Measurements from ENCODE around the gene MAPKAPK2.

MAPKAPK2 gene

DNA sequence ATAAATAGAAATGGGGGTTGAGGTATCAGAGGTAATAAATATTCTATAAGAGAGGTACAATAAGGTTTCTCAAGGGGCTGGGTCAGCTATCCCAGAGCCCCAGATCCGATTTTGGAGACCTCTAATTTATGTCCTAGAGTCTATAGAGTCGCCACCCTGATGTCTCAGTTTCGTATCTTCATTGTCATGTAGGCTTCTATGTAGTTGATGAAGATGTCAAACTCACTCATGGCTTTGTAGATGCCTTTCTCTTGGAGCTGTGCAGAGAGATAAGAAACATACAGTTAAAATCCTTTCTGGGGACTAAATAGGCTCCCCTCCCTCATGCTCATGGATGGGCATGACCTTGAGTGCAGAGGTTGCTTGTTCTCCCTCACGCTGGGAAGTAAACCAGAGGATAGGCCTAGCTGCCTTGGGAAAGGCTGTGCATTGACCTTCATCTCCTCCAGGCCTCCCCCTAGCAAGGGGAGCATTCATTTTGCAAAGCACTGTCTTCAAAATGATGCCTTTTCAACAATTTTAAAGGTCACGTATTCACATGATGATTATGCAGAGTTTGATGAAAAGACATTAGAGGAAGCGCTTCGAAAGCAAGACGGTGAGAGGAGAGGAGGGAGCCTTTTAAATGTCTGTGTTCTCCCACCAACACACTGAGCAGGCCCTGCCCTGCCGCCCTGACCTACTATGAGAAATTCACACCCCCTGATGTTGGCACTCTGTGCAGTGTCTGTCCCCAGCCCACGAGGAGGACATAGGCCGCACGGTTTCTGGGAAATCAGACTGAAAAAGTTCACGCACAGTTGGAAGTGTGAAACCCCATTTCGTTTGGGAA lies 84.0 kb downstream of the MAPKAPK2 start:
- ChIA-PET CTCF (interaction anchor here (0.8 to 16.5 kb wide), 18 partner anchors 9 to 223 kb away, joined by 3 to 288 read pairs (median 6); no protein-coding TSS in a partner anchor), POLR2A (interaction anchor here (1.1 to 1.5 kb wide), 2 partner anchors 16 to 29 kb away, joined by 4 to 6 read pairs; no protein-coding TSS in a partner anchor)
- TF ChIP-seq, protein P1, sequence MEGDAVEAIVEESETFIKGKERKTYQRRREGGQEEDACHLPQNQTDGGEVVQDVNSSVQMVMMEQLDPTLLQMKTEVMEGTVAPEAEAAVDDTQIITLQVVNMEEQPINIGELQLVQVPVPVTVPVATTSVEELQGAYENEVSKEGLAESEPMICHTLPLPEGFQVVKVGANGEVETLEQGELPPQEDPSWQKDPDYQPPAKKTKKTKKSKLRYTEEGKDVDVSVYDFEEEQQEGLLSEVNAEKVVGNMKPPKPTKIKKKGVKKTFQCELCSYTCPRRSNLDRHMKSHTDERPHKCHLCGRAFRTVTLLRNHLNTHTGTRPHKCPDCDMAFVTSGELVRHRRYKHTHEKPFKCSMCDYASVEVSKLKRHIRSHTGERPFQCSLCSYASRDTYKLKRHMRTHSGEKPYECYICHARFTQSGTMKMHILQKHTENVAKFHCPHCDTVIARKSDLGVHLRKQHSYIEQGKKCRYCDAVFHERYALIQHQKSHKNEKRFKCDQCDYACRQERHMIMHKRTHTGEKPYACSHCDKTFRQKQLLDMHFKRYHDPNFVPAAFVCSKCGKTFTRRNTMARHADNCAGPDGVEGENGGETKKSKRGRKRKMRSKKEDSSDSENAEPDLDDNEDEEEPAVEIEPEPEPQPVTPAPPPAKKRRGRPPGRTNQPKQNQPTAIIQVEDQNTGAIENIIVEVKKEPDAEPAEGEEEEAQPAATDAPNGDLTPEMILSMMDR (IDR thresholded peaks at IDR 0.05; ENCODE audit: control extremely low read depth, extremely low read depth, low read depth, missing control alignments), result no peak
- no peak for DNase-seq (ENCODE audit: extremely low spot score)

DNA sequence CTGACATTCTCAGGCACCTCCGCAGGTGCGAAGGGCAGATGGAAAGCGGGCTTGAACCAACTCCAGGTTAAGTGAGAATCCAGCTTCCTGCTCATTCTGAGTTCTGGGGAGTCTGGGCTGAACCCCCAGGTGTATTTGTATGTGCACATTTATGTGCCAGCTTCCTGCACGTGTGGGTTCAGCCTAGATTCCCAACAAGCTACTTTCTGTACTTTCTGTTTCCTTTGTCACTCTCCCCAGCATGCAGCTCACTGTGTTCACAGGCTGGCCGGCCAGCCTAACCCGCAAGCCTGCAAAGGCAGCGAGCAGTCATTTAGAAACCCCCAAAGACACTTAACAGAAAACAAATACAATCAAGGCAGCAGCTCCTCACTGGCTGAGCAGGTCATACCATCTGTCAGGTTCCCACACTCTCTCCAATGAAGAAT lies 84.6 kb downstream of the MAPKAPK2 start:
- ChIA-PET POLR2A (interaction anchor here (0.6 to 1.5 kb wide), 2 partner anchors 25 to 30 kb away, joined by 3 to 6 read pairs; no protein-coding TSS in a partner anchor), CTCF (interaction anchor here (0.8 to 16.5 kb wide), 13 partner anchors 8 to 224 kb away, joined by 3 to 288 read pairs (median 9); no protein-coding TSS in a partner anchor)
- DNase-seq (ENCODE audit: extremely low spot score), result peak; percentile 81

DNA sequence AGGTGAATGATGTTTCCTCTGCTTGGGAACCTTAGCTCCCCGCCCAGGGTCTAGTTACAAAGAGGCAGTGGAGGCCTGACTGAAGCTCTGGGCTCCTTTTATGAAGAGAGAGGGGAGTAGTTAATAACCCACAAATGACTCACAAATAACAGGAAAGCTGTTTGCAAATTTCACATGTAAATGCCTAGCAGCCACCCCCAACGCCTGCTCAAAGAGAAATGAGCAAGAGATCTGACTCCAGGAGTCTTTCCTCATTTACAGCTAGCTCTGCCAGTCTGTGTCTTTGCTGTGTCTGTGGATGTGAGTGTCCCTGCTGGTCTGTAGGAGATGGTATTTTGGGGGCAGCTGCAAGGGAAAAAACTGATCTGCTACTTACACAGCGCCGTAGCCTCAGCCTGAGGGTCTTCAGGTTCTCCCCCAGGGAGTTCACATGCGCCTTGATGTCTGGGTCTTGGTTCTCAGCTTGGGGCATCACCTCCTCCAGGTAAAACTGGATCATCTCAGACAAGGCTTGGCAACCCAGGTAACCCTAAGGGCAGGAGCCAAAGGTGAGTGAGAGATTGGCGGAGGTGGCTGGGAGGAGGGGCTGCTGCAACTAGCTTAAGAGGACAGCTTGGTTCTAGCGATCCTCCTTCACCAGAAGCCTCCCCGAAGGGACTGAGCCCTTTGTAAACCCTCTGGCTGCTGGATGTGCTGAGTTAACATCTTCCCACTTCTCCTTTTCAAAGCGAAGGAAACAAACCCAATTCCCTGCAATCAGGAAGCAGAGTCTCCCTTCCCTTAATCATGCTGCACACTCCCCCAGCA lies 86.0 kb downstream of the MAPKAPK2 start, which contains the start of gene IL19:
Gene IL19, plus strand, starts transcription at position 243 of the 807 bp plus-strand sequence. CDS start 65,890 bp downstream, outside the sequence.
- peak; percentile 53 for DNase-seq (ENCODE audit: extremely low spot score)
- TF ChIP-seq, protein P1 (IDR thresholded peaks at IDR 0.05; ENCODE audit: control extremely low read depth, extremely low read depth, low read depth, missing control alignments), result no peak
- CTCF ChIA-PET, result interaction anchor here (0.7 to 16.5 kb wide), 13 partner anchors 10 to 164 kb away, joined by 3 to 288 read pairs (median 4); partner anchors contain the start of gene DYRK3
- POLR2A ChIA-PET, result interaction anchor here (0.6 to 1.5 kb wide), 2 partner anchors 31 to 641 kb away, joined by 4 to 6 read pairs; no protein-coding TSS in a partner anchor

More for the DNA sequence above, 84.6 kb downstream of the MAPKAPK2 start:
- TF ChIP-seq, protein P1 (IDR thresholded peaks at IDR 0.05; ENCODE audit: control extremely low read depth, extremely low read depth, low read depth, missing control alignments), result no peak

DNA sequence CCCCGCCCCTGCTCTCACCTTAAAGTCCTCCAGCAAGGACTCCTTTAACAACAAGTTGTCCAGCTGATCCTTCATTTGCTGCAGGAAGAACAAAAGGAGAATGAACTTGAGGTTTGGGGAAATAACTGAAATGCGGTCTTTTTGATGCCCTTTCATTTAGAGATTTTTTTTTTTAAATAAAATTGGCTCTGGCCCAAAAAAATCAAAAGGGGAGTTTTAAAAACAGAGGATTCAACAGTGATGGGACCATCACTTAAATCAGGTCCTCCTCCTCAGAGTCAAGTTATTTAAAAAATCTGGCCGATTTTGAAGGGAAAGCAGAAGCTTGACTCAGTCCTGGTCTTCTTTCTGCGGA lies 86.6 kb downstream of the MAPKAPK2 start:
- CTCF ChIA-PET, result interaction anchor here (0.7 to 16.5 kb wide), 8 partner anchors 11 to 164 kb away, joined by 3 to 288 read pairs (median 25); no protein-coding TSS in a partner anchor
- TF ChIP-seq, protein P1 (IDR thresholded peaks at IDR 0.05; ENCODE audit: control extremely low read depth, extremely low read depth, low read depth, missing control alignments), result no peak
- DNase-seq (ENCODE audit: extremely low spot score), result no peak
- POLR2A ChIA-PET, result no interaction called here

DNA sequence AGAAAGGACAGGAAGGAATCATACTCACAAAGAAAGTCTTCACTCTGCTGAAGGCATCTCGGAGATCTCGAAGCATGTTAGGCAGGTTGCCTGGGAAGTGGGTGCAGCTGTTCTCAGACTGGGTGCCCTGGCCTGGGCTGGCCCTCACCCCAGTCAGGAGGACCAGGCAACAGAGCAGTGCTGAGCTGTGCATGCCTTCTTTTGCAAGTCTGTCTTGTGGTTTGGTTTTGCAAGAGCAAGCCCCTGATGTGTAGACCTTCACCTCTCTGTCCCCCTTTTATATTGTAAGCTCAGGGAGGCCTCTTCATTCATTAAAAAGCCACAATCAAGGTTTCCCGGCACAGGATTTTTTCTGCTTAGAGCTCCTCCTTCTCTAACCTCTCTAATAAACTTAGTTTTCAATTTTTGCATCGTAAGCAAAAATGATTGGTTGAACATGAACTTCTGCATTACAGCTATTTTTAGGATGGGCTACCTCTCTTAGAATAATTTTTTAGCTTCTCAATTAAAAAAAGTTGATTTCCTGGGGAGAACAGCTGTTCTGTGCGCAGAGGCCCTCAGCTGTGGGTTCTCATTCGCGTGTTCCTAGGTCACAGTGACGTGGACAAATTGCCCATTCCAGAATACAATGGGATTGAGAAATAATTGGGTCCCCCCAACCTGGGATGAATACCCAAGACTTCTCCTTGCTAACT lies 87.7 kb downstream of the MAPKAPK2 start, which contains the start of gene IL10:
Gene IL10, minus strand, starts transcription at position 252 of the 695 bp plus-strand sequence. Its CDS starts 59 bp downstream, at position 193.
- TF ChIP-seq, protein P1 (IDR thresholded peaks at IDR 0.05; ENCODE audit: control extremely low read depth, extremely low read depth, low read depth, missing control alignments), result no peak
- ChIA-PET CTCF (interaction anchor here (0.7 to 16.5 kb wide), 8 partner anchors 11 to 163 kb away, joined by 3 to 288 read pairs (median 26); no protein-coding TSS in a partner anchor), POLR2A (no interaction called here)
- no peak for DNase-seq (ENCODE audit: extremely low spot score)
